ENCODE measurements around the gene BTBD10.

BTBD10 gene

GRCh38 chr11:13358596-13359270 lies 104.3 kb downstream of the BTBD10 start:
- DNase-seq (ENCODE audit: low spot score), result no peak
- TF ChIP-seq, protein P1, sequence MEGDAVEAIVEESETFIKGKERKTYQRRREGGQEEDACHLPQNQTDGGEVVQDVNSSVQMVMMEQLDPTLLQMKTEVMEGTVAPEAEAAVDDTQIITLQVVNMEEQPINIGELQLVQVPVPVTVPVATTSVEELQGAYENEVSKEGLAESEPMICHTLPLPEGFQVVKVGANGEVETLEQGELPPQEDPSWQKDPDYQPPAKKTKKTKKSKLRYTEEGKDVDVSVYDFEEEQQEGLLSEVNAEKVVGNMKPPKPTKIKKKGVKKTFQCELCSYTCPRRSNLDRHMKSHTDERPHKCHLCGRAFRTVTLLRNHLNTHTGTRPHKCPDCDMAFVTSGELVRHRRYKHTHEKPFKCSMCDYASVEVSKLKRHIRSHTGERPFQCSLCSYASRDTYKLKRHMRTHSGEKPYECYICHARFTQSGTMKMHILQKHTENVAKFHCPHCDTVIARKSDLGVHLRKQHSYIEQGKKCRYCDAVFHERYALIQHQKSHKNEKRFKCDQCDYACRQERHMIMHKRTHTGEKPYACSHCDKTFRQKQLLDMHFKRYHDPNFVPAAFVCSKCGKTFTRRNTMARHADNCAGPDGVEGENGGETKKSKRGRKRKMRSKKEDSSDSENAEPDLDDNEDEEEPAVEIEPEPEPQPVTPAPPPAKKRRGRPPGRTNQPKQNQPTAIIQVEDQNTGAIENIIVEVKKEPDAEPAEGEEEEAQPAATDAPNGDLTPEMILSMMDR (IDR thresholded peaks at IDR 0.05; ENCODE audit: extremely low read depth, missing control alignments), result no peak

DNA sequence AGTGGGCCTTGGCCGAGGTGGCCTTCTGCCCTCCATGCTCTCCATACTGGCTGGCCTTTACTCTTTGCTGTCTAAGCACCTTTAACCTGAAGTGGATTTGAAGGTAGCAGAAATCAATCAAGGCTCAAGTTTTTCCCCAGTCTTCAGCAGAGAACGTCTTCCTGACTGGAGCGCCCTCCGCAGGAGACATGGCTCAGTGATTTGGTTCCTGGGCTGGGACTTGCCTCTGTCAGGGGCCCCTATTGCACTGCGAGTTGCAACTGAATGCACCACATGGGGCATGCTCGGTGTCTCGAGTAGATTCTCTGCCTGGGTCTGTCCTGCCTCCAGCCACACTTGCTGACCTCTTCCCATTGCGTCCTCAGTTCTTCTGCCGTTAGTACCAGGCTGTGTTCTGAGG lies 105.8 kb downstream of the BTBD10 start:
- TF ChIP-seq, protein P1 (IDR thresholded peaks at IDR 0.05; ENCODE audit: extremely low read depth, missing control alignments), result no peak
- no peak for DNase-seq (ENCODE audit: low spot score)

GRCh38 chr11:13355191-13355590 lies 107.8 kb downstream of the BTBD10 start:
- DNase-seq (ENCODE audit: low spot score), result no peak
- TF ChIP-seq, protein P1 (IDR thresholded peaks at IDR 0.05; ENCODE audit: extremely low read depth, missing control alignments), result no peak

- DNase-seq (ENCODE audit: low spot score), result no peak
These were observed 108.7 kb downstream of the BTBD10 start for GRCh38 chr11:13354335-13354734.

GRCh38 chr11:13352711-13353110 lies 110.3 kb downstream of the BTBD10 start:
- DNase-seq (ENCODE audit: low spot score), result no peak
- TF ChIP-seq, protein P1 (IDR thresholded peaks at IDR 0.05; ENCODE audit: extremely low read depth, missing control alignments), result no peak

More at GRCh38 chr11:13354335-13354734, 108.7 kb downstream of the BTBD10 start:
- TF ChIP-seq, protein P1 (IDR thresholded peaks at IDR 0.05; ENCODE audit: extremely low read depth, missing control alignments), result no peak

- TF ChIP-seq, protein P1 (IDR thresholded peaks at IDR 0.05; ENCODE audit: extremely low read depth, missing control alignments), result no peak
- no peak for DNase-seq (ENCODE audit: low spot score)
These were observed 113.4 kb downstream of the BTBD10 start for GRCh38 chr11:13349581-13349980.

DNA sequence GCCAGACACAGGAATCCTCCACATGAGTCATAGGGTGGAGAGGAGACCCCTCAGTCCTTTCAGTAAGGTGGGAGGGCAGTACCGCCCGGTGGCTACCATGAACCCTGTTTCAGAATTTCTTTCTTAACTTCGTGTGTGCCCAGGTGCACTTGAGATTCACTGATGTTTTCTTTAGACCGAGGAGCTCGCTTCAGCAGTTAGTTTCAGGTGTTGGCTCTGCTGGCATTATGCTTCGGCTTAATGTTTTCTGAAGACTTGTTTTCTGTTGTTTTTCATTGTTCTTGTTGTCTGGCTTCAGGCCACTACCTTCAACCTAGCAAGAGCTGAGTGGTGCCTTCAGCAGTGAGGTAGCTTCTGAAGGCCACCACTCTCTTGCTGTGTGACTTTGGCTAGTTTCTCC lies 114.0 kb downstream of the BTBD10 start:
- TF ChIP-seq, protein P1 (IDR thresholded peaks at IDR 0.05; ENCODE audit: extremely low read depth, missing control alignments), result no peak
- DNase-seq (ENCODE audit: low spot score), result no peak
